ENCODE measurements around the gene SETD3.

The SETD3 gene

DNA sequence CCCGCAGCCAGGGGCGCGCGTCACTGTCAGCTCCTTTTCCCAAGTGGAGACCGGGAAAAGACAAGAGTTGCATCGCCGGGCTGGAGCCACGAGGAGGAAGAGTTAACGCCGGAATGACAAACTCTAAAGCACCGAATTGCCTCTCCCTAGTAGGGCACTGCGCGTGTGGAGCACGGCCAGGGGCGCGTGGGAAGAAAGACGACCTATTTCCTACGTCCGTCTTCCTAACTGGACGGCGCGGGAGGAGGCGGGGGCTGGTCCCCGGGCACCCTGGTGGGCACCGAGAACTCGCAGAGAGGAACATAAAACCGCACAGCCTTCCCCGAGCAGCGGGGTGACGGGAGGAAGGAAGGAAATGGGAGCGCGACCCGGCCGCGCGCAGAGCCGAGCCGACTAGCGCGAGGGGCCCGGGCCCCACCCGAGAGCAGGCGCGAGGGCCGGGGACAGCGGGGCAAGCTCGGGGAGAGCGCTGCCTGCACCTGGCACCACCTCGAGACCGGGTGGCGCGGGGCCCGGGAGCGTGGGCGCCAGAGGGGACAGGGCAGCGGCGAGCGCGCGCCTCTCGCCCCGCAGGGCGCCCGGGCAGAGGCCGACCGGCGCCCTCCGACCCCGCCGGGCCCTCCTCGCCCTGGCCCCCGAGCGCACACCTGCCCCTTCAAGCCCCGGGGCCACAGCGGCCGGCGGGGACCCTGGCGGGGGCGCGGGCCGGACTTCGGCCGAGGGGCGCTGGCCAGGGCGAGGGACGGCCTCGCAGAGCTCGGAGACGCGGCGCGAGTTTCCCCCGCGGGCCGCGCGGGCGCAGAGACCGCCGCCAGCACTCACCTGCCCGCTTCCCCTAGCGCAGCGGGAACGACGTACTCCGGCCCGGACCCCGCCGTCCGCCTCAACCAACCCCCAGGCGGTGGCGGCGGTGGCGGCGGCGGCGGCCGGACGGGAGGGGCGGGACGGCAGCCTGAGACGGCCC lies at the start of gene SETD3:
Gene SETD3, minus strand, starts transcription at position 954 of the 964 bp plus-strand sequence. CDS start 15,054 bp downstream, outside the sequence.
- DNase-seq (ENCODE audit: low read depth in 2 of 2, low spot score in 1 of 2), result peak in 1 of 2 donors; percentile 9

DNA sequence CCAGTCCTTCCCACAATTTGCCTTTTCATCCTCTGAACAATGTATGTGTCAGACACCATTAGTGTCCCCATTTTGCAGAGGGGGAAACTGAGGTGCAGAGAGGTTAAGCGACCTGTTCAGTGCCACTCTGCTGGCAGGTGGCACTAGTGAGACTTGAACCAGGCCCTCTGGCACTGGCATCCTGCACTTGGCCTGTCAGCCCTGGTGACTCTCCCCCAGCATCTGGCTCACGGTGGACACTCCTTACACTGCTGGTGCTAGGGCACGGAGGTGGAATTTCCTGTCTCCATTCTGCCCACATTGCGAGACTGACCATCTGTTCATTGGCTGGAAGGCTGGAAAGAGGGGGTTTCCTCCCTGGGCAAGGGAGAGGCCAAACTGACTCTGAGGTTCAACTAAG lies 49.2 kb upstream of the SETD3 start:
- no peak for DNase-seq (ENCODE audit: low read depth in 2 of 2, low spot score in 1 of 2)

- no peak for DNase-seq (ENCODE audit: low read depth in 2 of 2, low spot score in 1 of 2)
Measured at GRCh38 chr14:99527427-99528076, 46.9 kb upstream of the SETD3 start.

GRCh38 chr14:99527026-99527425 lies 46.4 kb upstream of the SETD3 start:
- no peak for DNase-seq (ENCODE audit: low read depth in 2 of 2, low spot score in 1 of 2)

DNA sequence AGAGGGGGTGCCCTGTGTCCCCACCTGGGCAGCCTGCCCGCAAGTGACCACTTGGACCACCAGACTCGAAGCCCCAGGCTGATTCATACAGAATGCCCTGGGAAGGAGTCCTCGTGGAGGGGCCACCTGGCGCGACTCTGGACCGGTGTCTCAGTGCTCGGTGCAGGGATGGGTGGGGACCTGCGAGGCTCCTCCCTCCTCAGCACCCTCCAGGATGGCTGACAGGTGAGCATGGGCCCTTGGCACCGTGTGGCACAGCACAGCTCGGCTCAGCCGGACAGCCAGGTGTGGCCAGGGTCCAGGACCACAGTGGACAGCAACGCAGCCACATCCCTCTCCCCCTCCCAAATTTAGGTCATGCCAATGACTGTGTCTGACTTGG lies 45.0 kb upstream of the SETD3 start:
- DNase-seq (ENCODE audit: low read depth in 2 of 2, low spot score in 1 of 2), result no peak

DNA sequence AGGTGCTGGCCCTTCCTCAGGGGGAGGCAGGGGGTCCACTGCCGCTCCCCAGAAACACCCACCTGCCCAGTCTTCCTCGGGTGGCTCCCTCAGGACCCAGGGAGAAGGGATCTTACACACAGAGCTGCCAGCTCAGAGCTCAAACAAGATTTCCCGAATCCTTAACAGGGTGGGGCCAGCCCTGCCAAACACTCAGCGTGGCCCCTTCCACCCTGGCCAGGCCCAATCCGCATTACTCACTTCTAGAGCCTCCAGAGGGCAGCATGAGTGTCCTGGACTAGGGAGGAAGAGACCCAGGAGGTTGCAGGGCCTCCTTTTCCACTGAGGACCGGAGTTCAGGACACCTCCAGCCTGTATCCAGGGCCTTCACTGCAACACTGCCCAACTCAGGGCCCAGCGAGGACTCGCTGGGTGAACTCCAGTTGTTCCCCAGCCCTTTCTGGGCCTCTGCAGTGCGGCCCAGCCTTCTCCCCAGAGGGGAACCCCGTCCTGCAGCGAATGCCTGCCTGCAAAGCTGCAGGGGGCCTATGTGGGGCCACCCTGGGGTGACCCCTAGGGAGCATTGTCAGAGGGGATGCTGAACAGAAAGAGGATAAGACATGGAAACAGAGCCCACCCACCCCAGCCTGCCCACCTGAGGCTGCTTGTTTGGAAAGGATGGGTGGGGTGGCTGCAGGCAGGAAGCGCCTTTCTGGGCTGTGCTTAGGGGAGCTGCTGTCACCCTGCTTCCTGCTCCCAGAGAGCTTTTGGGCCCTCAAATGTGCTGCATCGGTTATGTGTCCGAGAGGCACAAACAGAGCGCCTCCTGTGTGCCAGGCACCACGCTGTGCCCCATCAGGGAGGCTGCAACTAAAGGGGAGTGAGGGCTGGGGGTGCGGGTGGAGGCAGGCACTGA lies 44.4 kb upstream of the SETD3 start:
- DNase-seq (ENCODE audit: low read depth in 2 of 2, low spot score in 1 of 2), result no peak

GRCh38 chr14:99524091-99524661 lies 43.5 kb upstream of the SETD3 start:
- DNase-seq (ENCODE audit: low read depth in 2 of 2, low spot score in 1 of 2), result no peak

DNA sequence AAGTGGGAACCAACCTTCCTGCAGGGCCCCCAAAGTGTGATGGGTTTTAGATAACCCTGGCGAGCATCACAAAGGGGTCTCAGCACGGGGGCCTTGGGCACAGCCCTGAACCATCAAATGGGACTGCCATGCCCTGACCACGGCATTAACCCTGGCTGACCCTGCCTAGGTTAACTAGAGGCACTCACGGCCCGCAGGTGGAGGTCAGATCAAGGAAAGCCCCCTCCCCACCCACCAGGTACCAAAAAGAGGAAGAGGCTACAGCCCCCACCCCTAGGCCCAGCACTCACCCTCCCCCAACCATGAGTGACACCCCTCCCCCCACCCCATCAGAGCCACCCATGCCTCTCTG lies 43.0 kb upstream of the SETD3 start:
- DNase-seq (ENCODE audit: low read depth in 2 of 2, low spot score in 1 of 2), result no peak

DNA sequence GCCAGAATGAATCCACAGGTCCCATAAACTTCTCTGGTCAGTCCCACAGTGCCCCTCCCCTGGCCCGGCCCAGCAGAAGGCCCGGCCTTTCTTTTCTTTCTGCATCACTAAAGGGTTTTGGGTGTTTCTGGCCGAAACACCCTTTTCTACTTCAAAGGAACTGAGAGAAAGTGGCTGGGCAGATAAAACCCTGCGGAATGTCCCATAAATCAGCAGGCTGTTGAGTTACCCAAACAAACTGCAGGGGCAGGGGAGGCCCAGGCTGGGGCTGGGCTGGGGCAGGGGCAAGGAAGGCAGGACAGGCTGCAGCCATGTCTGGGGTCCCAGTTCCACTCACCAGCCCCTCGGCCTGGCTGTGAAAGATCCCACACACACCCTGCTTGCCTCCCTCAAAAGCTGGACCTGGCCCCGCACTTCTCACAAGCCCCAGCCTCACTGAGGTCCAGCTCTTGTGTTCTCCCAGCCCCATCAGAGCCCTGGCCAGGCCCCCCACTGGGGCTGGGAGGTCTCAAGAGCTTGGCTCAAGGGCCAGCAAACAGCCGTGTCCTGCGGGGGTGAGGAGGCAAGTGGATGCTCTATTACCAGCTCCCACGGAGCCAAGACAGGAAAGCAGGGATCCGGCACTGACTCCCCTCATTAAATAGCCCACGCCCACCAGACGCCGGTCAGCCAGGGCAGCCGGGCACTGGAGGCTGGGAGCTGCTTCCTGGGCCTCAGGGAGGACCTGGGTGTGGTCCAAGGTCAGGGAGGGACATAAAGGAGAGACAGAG lies 42.5 kb upstream of the SETD3 start:
- DNase-seq (ENCODE audit: low read depth in 2 of 2, low spot score in 1 of 2), result no peak

GRCh38 chr14:99522457-99522891 lies 41.8 kb upstream of the SETD3 start:
- no peak for DNase-seq (ENCODE audit: low read depth in 2 of 2, low spot score in 1 of 2)

GRCh38 chr14:99522025-99522401 lies 41.4 kb upstream of the SETD3 start:
- no peak for DNase-seq (ENCODE audit: low read depth in 2 of 2, low spot score in 1 of 2)

GRCh38 chr14:99521176-99522024 lies 40.7 kb upstream of the SETD3 start:
- no peak for DNase-seq (ENCODE audit: low read depth in 2 of 2, low spot score in 1 of 2)

- DNase-seq (ENCODE audit: low read depth in 2 of 2, low spot score in 1 of 2), result no peak
Measured at GRCh38 chr14:99520571-99521081, 40.0 kb upstream of the SETD3 start.

DNA sequence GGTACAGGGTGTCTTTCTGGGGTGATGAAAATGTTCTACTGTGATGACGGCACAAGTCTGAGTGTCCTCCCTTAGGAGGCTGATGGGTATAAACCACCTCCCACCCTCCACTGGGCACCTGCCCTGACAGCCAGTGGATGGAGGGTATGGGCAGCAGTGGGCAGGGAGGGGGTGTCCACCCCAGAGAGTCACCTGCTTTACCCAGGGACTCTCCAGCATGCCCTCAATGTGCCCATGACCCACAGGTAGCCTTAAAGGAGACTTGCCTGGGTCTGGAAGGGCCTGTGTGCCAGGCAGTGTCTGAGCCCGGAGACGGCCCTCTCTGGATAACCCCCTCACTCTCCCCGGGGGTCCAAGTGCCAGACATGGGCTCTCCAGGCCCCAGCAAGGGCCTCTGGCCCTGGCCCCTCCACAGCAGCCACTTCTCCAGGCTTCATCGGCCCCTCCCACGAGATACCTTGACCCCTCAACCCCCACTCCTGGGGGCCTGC lies 39.3 kb upstream of the SETD3 start:
- no peak for DNase-seq (ENCODE audit: low read depth in 2 of 2, low spot score in 1 of 2)

- no peak for DNase-seq (ENCODE audit: low read depth in 2 of 2, low spot score in 1 of 2)
Measured at GRCh38 chr14:99519347-99519881, 38.8 kb upstream of the SETD3 start.

- peak; percentile 60 to 73 for DNase-seq (ENCODE audit: low read depth in 2 of 2, low spot score in 1 of 2)
Measured at GRCh38 chr14:99518441-99519346, 38.0 kb upstream of the SETD3 start.

DNA sequence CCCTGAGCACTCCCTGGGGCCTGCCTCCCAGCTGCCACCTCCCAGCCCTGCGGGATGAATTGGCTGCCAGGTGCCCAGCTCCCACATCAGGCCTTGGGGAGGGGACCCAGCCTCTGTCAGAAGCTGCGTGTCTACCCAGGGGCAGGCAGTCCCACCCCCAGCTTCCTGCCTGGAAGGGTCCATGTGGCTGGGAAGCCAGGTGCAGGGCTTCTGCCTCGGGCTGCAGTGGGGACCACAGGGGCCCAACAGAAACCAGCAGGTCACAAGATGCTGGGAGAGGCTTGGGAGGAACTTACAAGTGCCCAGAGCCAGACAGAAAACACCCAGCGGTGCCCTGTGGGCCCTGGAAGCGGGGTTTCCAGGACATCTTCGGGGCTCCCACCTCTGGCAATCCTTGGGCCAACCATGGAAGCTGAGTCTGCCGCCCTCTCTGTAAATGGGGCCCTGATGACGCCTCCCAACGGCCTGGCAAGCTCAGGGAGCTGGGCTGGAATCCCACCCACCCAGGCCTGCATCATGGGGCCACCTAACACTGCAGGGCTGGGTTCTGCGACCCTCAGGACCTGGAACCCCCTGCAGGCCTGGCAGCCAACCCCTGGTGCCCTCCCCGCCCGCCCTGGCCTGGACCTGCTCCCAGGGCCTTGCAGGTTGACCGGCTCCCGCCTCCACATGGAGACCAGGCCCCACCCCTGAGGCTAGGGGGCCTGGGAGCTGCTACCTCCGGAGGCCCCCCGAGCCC lies 37.2 kb upstream of the SETD3 start:
- no peak for DNase-seq (ENCODE audit: low read depth in 2 of 2, low spot score in 1 of 2)

Data from stimulated activated CD8-positive, alpha-beta memory T cell treated with anti-CD3 and anti-CD28 coated beads, Interleukin-4, amount 100 ng/mL, for 1 hour (primary cell).